Tibial nerve (tissue), 4 donors: Measurements from ENCODE around the gene DHRSX.

Experiments used
- CTCF ChIP-seq, 5 experiments: fragments of 200-600 bp in 3 of 5; fragments of 450-650 bp in 2 of 5; sonication (generic) in 3 of 5; IDR thresholded peaks; one replicate each; pipeline ENCODE4 v1.5.1; 2016 to 2019; ENCODE audit warnings: antibody characterized with exemption in 5 of 5, mild to moderate bottlenecking in 3 of 5, moderate library complexity in 2 of 5
- EP300 ChIP-seq, 2 donors: sonication (generic); formaldehyde crosslinking; IDR thresholded peaks; one replicate each; pipeline ENCODE4 v1.6.1; 2017; ENCODE audit warnings: antibody characterized with exemption in 2 of 2, mild to moderate bottlenecking in 1 of 2

- TF ChIP-seq CTCF (IDR thresholded peaks at IDR 0.05) (no peak), EP300 (IDR thresholded peaks at IDR 0.05) (no peak)
Observed at GRCh38 chrX:2514131-2514530, 13.4 kb upstream of the DHRSX start.
